ENCODE data around the gene MBP. TPM values are rescaled to one million over a fixed set of nuclear protein-coding genes. Genes with fewer than 3 reads are reported as not detected.

MBP gene
- total and polyA plus RNA-seq, 10 of the 15 experiments (the other 5 are each of a cell fraction or from before 2014, with no cell fraction given) = 12.2 to 67.8 (median 42.1) TPM

GRCh38 chr18:77115192-77115953 is 17.2 kb downstream of the MBP start:
- RAD21 ChIA-PET (ENCODE audit: unreplicated experiment) = interaction anchor here (1.2 to 2.8 kb wide), 8 partner anchors 9 to 96 kb away, joined by 3 to 35 read pairs (median 6); partner anchors contain the start of gene MBP

More at GRCh38 chr18:77115192-77115953, 17.2 kb downstream of the MBP start:
- in situ Hi-C loops (cut with MboI) = loop anchor here (25.0 kb wide), 1 partner anchor 1903 kb away; the partner anchor contains the start of genes PTGR3 and TSHZ1
- H3K27ac ChIP-seq (ENCODE audit: control insufficient read depth, insufficient read depth) = peak overlapping the region; percentile 39
- H2AFZ ChIP-seq (ENCODE audit: control insufficient read depth, low read depth, low read length) = no peak overlapping the region
- peaks cover 56% of the 10 kb centered on the region for H3K79me2 ChIP-seq (ENCODE audit: control insufficient read depth, insufficient read depth, low read length)
- intact Hi-C loops (cut with micrococcal nuclease; ENCODE audit: unreplicated experiment) = loop anchor here (1.0 kb wide), 1 partner anchor 9 kb away; no protein-coding TSS in a partner anchor
- 0 out of 2 replicates have a peak, but pooled peaks cover 3% of the 10 kb centered on the region for H4K20me1 ChIP-seq (ENCODE audit: control insufficient read depth, insufficient read depth)
- DNase-seq (ENCODE audit: low read depth, low spot score) = no peak
- TF ChIP-seq KDM1A (IDR thresholded peaks at IDR 0.05; ENCODE audit: borderline replicate concordance) (no peak), ASH2L (IDR thresholded peaks at IDR 0.05; ENCODE audit: borderline replicate concordance, low read depth) (no peak), IKZF1 (conservative IDR thresholded peaks at IDR 0.05) (no peak), HSF1 (IDR thresholded peaks at IDR 0.05; ENCODE audit: low read depth, low read length) (peak; percentile 98), MTA2 (IDR thresholded peaks at IDR 0.05; ENCODE audit: low read depth) (no peak), EP300 (IDR thresholded peaks at IDR 0.05; ENCODE audit: borderline replicate concordance in 1 of 2, control insufficient read depth in 1 of 2, low read depth in 2 of 2, low read length in 2 of 2) (peak in 1 of 2 experiments; percentile 19; a peak in 1 of 4 replicates)
- TF ChIP-seq, protein P1, sequence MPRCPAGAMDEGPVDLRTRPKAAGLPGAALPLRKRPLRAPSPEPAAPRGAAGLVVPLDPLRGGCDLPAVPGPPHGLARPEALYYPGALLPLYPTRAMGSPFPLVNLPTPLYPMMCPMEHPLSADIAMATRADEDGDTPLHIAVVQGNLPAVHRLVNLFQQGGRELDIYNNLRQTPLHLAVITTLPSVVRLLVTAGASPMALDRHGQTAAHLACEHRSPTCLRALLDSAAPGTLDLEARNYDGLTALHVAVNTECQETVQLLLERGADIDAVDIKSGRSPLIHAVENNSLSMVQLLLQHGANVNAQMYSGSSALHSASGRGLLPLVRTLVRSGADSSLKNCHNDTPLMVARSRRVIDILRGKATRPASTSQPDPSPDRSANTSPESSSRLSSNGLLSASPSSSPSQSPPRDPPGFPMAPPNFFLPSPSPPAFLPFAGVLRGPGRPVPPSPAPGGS (IDR thresholded peaks at IDR 0.05; ENCODE audit: borderline replicate concordance, insufficient read depth, low read depth, low read length, poor library complexity, severe bottlenecking) = no peak
- TF ChIP-seq, protein P2, sequence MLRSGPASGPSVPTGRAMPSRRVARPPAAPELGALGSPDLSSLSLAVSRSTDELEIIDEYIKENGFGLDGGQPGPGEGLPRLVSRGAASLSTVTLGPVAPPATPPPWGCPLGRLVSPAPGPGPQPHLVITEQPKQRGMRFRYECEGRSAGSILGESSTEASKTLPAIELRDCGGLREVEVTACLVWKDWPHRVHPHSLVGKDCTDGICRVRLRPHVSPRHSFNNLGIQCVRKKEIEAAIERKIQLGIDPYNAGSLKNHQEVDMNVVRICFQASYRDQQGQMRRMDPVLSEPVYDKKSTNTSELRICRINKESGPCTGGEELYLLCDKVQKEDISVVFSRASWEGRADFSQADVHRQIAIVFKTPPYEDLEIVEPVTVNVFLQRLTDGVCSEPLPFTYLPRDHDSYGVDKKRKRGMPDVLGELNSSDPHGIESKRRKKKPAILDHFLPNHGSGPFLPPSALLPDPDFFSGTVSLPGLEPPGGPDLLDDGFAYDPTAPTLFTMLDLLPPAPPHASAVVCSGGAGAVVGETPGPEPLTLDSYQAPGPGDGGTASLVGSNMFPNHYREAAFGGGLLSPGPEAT (IDR thresholded peaks at IDR 0.05; ENCODE audit: low read depth) = no peak
- H3K4me3 ChIP-seq = no peak overlapping the region
- CTCF ChIA-PET = interaction anchor here (0.8 to 2.9 kb wide), 7 partner anchors 8 to 115 kb away, joined by 3 to 21 read pairs (median 6); no protein-coding TSS in a partner anchor
- H3K36me3 ChIP-seq (ENCODE audit: control insufficient read depth in 2 of 2, insufficient read depth in 2 of 2, low read length in 1 of 2) = peaks cover 14 to 16% of the 10 kb centered on the region in 2 experiments; a peak in 3 of 4 replicates
- H3K27me3 ChIP-seq (replicated peaks in 1 of 2; ENCODE audit: control insufficient read depth in 2 of 2, insufficient read depth in 2 of 2, low read length in 1 of 2) = no peaks in the 10 kb centered on the region
- no peaks in the 10 kb centered on the region; the same call in 2 of the 3 replicates for H3K9me3 ChIP-seq (replicated peaks; ENCODE audit: control insufficient read depth, insufficient read depth, low read length)
- POLR2A ChIA-PET = interaction anchor here (0.5 to 2.9 kb wide), 7 partner anchors 8 to 295 kb away, joined by 3 to 20 read pairs (median 5); no protein-coding TSS in a partner anchor
- no peak for ATAC-seq
- H3K9ac ChIP-seq (ENCODE audit: control insufficient read depth, insufficient read depth, low read length) = no peak overlapping the region
- FAIRE-seq = no peak
- H3K4me2 ChIP-seq (ENCODE audit: control insufficient read depth, insufficient read depth) = no peak overlapping the region
- 71% methylated on average over 8 of the region's 8 CpGs for WGBS (ENCODE audit: insufficient coverage, insufficient replicate concordance, low lambda C conversion rate, missing lambda C conversion rate)
- peaks cover 9% of the 10 kb centered on the region for H3K4me1 ChIP-seq (ENCODE audit: control insufficient read depth, insufficient read depth, low read length)
- BruUV-seq (replicated peaks) = no TSS peak
- SMC1A ChIA-PET (ENCODE audit: uncharacterized antibody, unreplicated experiment) = interaction anchor here (1.0 to 5.2 kb wide), 8 partner anchors 9 to 96 kb away, joined by 3 to 45 read pairs (median 6); no protein-coding TSS in a partner anchor

Measured in GM12878 (cell line).